ENCODE measurements around the gene ADAMTS6.

ADAMTS6 gene

GRCh38 chr5:65512170-65512937 lies 30.6 kb upstream of the ADAMTS6 start:
- DNase-seq, result peak; percentile 27
- Histone ChIP-seq H3K23ac (ENCODE audit: low read length in 2 of 2) (no peak overlapping the region), H2BK120ac (ENCODE audit: low read depth, low read length) (no peak overlapping the region), H3K14ac (ENCODE audit: low read length in 2 of 2) (no peak overlapping the region), H3K9ac (ENCODE audit: low read length) (no peak overlapping the region), H3K4ac (ENCODE audit: low read depth in 1 of 2, low read length in 2 of 2) (no peak overlapping the region), H3K4me3 (ENCODE audit: insufficient read depth in 1 of 2, low read depth in 1 of 2, low read length in 2 of 2) (no peak overlapping the region), H3K79me1 (replicated peaks; ENCODE audit: low read length, poor library complexity, severe bottlenecking) (no peaks in the 10 kb centered on the region), H3K9me3 (ENCODE audit: control insufficient read depth, low read length) (no peaks in the 10 kb centered on the region), H2AFZ (ENCODE audit: low read depth, low read length) (no peak overlapping the region), H4K91ac (ENCODE audit: low read length) (no peak overlapping the region), H2BK5ac (ENCODE audit: low read depth, low read length, poor library complexity, severe bottlenecking) (no peak overlapping the region), H2AK5ac (ENCODE audit: low read length, severe bottlenecking) (no peak overlapping the region), H3K4me2 (ENCODE audit: low read length, poor library complexity, severe bottlenecking) (no peak overlapping the region), H2BK15ac (ENCODE audit: low read depth, poor library complexity, severe bottlenecking) (no peak overlapping the region), H3K4me1 (ENCODE audit: control insufficient read depth, insufficient read depth, low read depth, low read length) (no peaks in the 10 kb centered on the region), H3K27ac (ENCODE audit: low read length, poor library complexity, severe bottlenecking) (no peak overlapping the region), H2BK12ac (ENCODE audit: low read length in 2 of 2) (no peak overlapping the region), H3K18ac (ENCODE audit: low read depth in 1 of 2, low read length in 2 of 2) (no peak overlapping the region), H3K36me3 (ENCODE audit: control insufficient read depth in 1 of 2, insufficient read depth in 2 of 2, low read depth in 1 of 2, low read length in 2 of 2) (no peaks in the 10 kb centered on the region), H3K27me3 (ENCODE audit: control insufficient read depth in 1 of 2, insufficient read depth in 1 of 2, low read length in 2 of 2) (no peaks in the 10 kb centered on the region), H4K8ac (ENCODE audit: low read length) (no peak overlapping the region)
- 69% methylated on average over 3 of the region's 6 CpGs for WGBS

GRCh38 chr5:65508978-65509377 lies 27.3 kb upstream of the ADAMTS6 start:
- no peak overlapping the region for H3K4me2 ChIP-seq (ENCODE audit: low read length, poor library complexity, severe bottlenecking)
- no peak overlapping the region for H3K18ac ChIP-seq (ENCODE audit: low read depth in 1 of 2, low read length in 2 of 2)
- 94% methylated on average over 2 of the region's 2 CpGs for WGBS

GRCh38 chr5:65506961-65507360 lies 25.2 kb upstream of the ADAMTS6 start:
- Histone ChIP-seq H2BK120ac (ENCODE audit: low read depth, low read length) (no peak overlapping the region), H3K23ac (ENCODE audit: low read length in 2 of 2) (no peak overlapping the region), H3K36me3 (ENCODE audit: control insufficient read depth in 1 of 2, insufficient read depth in 2 of 2, low read depth in 1 of 2, low read length in 2 of 2) (no peaks in the 10 kb centered on the region), H3K4me3 (ENCODE audit: insufficient read depth in 1 of 2, low read depth in 1 of 2, low read length in 2 of 2) (peak overlapping the region in 1 of 2 experiments; percentile 55), H4K8ac (ENCODE audit: low read length) (no peak overlapping the region), H2BK5ac (ENCODE audit: low read depth, low read length, poor library complexity, severe bottlenecking) (no peak overlapping the region), H3K9me3 (ENCODE audit: control insufficient read depth, low read length) (no peaks in the 10 kb centered on the region), H3K27ac (ENCODE audit: low read length, poor library complexity, severe bottlenecking) (no peak overlapping the region), H3K18ac (ENCODE audit: low read depth in 1 of 2, low read length in 2 of 2) (no peak overlapping the region), H2BK15ac (ENCODE audit: low read depth, poor library complexity, severe bottlenecking) (no peak overlapping the region), H3K27me3 (ENCODE audit: control insufficient read depth in 1 of 2, insufficient read depth in 1 of 2, low read length in 2 of 2) (no peaks in the 10 kb centered on the region), H3K4ac (ENCODE audit: low read depth in 1 of 2, low read length in 2 of 2) (no peak overlapping the region), H3K4me1 (ENCODE audit: control insufficient read depth, insufficient read depth, low read depth, low read length) (no peaks in the 10 kb centered on the region), H4K91ac (ENCODE audit: low read length) (no peak overlapping the region), H2AK5ac (ENCODE audit: low read length, severe bottlenecking) (no peak overlapping the region), H3K4me2 (ENCODE audit: low read length, poor library complexity, severe bottlenecking) (no peak overlapping the region), H2AFZ (ENCODE audit: low read depth, low read length) (no peak overlapping the region), H2BK12ac (ENCODE audit: low read length in 2 of 2) (no peak overlapping the region), H3K79me1 (replicated peaks; ENCODE audit: low read length, poor library complexity, severe bottlenecking) (no peaks in the 10 kb centered on the region), H3K9ac (ENCODE audit: low read length) (peak overlapping the region; percentile 74), H3K14ac (ENCODE audit: low read length in 2 of 2) (no peak overlapping the region)
- WGBS, result 92% methylated on average over 3 of the region's 3 CpGs
- peak; percentile 4 for DNase-seq

More at GRCh38 chr5:65508978-65509377, 27.3 kb upstream of the ADAMTS6 start:
- H3K9ac ChIP-seq (ENCODE audit: low read length), result no peak overlapping the region
- H3K4me1 ChIP-seq (ENCODE audit: control insufficient read depth, insufficient read depth, low read depth, low read length), result no peaks in the 10 kb centered on the region
- peak; percentile 6 for DNase-seq
- H4K8ac ChIP-seq (ENCODE audit: low read length), result no peak overlapping the region
- H3K27me3 ChIP-seq (ENCODE audit: control insufficient read depth in 1 of 2, insufficient read depth in 1 of 2, low read length in 2 of 2), result no peaks in the 10 kb centered on the region
- no peak overlapping the region for H4K91ac ChIP-seq (ENCODE audit: low read length)
- H3K79me1 ChIP-seq (replicated peaks; ENCODE audit: low read length, poor library complexity, severe bottlenecking), result no peaks in the 10 kb centered on the region
- no peak overlapping the region for H2BK15ac ChIP-seq (ENCODE audit: low read depth, poor library complexity, severe bottlenecking)
- no peak overlapping the region for H3K14ac ChIP-seq (ENCODE audit: low read length in 2 of 2)
- H2BK12ac ChIP-seq (ENCODE audit: low read length in 2 of 2), result no peak overlapping the region
- H3K36me3 ChIP-seq (ENCODE audit: control insufficient read depth in 1 of 2, insufficient read depth in 2 of 2, low read depth in 1 of 2, low read length in 2 of 2), result no peaks in the 10 kb centered on the region
- no peak overlapping the region for H2AFZ ChIP-seq (ENCODE audit: low read depth, low read length)
- H2BK120ac ChIP-seq (ENCODE audit: low read depth, low read length), result no peak overlapping the region
- H3K23ac ChIP-seq (ENCODE audit: low read length in 2 of 2), result no peak overlapping the region
- H3K27ac ChIP-seq (ENCODE audit: low read length, poor library complexity, severe bottlenecking), result no peak overlapping the region
- no peaks in the 10 kb centered on the region for H3K9me3 ChIP-seq (ENCODE audit: control insufficient read depth, low read length)
- H3K4ac ChIP-seq (ENCODE audit: low read depth in 1 of 2, low read length in 2 of 2), result no peak overlapping the region
- H2AK5ac ChIP-seq (ENCODE audit: low read length, severe bottlenecking), result no peak overlapping the region
- no peak overlapping the region for H3K4me3 ChIP-seq (ENCODE audit: insufficient read depth in 1 of 2, low read depth in 1 of 2, low read length in 2 of 2)
- no peak overlapping the region for H2BK5ac ChIP-seq (ENCODE audit: low read depth, low read length, poor library complexity, severe bottlenecking)

- Histone ChIP-seq H2BK120ac (ENCODE audit: low read depth, low read length) (no peak overlapping the region), H3K23ac (ENCODE audit: low read length in 2 of 2) (no peak overlapping the region), H2BK5ac (ENCODE audit: low read depth, low read length, poor library complexity, severe bottlenecking) (no peak overlapping the region), H4K91ac (ENCODE audit: low read length) (no peak overlapping the region), H2BK12ac (ENCODE audit: low read length in 2 of 2) (no peak overlapping the region), H3K4me3 (ENCODE audit: insufficient read depth in 1 of 2, low read depth in 1 of 2, low read length in 2 of 2) (no peak overlapping the region), H3K14ac (ENCODE audit: low read length in 2 of 2) (no peak overlapping the region), H2BK15ac (ENCODE audit: low read depth, poor library complexity, severe bottlenecking) (no peak overlapping the region), H3K9ac (ENCODE audit: low read length) (no peak overlapping the region), H2AFZ (ENCODE audit: low read depth, low read length) (no peak overlapping the region), H3K18ac (ENCODE audit: low read depth in 1 of 2, low read length in 2 of 2) (no peak overlapping the region), H3K9me3 (ENCODE audit: control insufficient read depth, low read length) (no peaks in the 10 kb centered on the region), H3K27ac (ENCODE audit: low read length, poor library complexity, severe bottlenecking) (no peak overlapping the region), H3K36me3 (ENCODE audit: control insufficient read depth in 1 of 2, insufficient read depth in 2 of 2, low read depth in 1 of 2, low read length in 2 of 2) (no peaks in the 10 kb centered on the region), H3K79me1 (replicated peaks; ENCODE audit: low read length, poor library complexity, severe bottlenecking) (no peaks in the 10 kb centered on the region), H3K4ac (ENCODE audit: low read depth in 1 of 2, low read length in 2 of 2) (no peak overlapping the region), H3K27me3 (ENCODE audit: control insufficient read depth in 1 of 2, insufficient read depth in 1 of 2, low read length in 2 of 2) (no peaks in the 10 kb centered on the region), H4K8ac (ENCODE audit: low read length) (no peak overlapping the region), H3K4me2 (ENCODE audit: low read length, poor library complexity, severe bottlenecking) (no peak overlapping the region), H3K4me1 (ENCODE audit: control insufficient read depth, insufficient read depth, low read depth, low read length) (no peaks in the 10 kb centered on the region), H2AK5ac (ENCODE audit: low read length, severe bottlenecking) (no peak overlapping the region)
- no peak for DNase-seq
- WGBS, result 92% methylated on average over 3 of the region's 4 CpGs
Measured at GRCh38 chr5:65489119-65489518, 7.4 kb upstream of the ADAMTS6 start.

Data from mesenchymal stem cell (in vitro differentiated cells and primary cell).